Activated CD4-positive, alpha-beta T cell treated with anti-CD3 and anti-CD28 coated beads for 36 hours (primary cell): ENCODE data around the gene SFMBT2. TPM values are rescaled to one million over a fixed set of nuclear protein-coding genes. Genes with fewer than 3 reads are reported as not detected.

Experiments used
- ATAC-seq: fragments of 200-7000 bp; cut with Tn5 transposase; one replicate; pipeline ENCODE4 v1.10.0; 2021; ENCODE audit warnings: mild to moderate bottlenecking, moderate library complexity
- CTCF ChIA-PET: fragments of 350-600 bp; sonication (Branson Sonifier 250); formaldehyde crosslinking; loops from one replicate; lab custom pipeline; 2021; ENCODE audit warnings: antibody characterized with exemption; lab: Charles Lee
- POLR2A ChIA-PET: fragments of 350-600 bp; sonication (Branson Sonifier 250); formaldehyde crosslinking; loops from one replicate; lab custom pipeline; 2021; ENCODE audit warnings: antibody characterized with exemption, inconsistent platforms; lab: Charles Lee
- DNase-seq: peaks from one replicate; pipeline ENCODE4 v3.0.0-alpha.2; 2020
- H3K27ac Mint-ChIP-seq: one replicate; pipeline ENCODE4 v1.8.0; 2021; ENCODE audit warnings: mixed read lengths
- H3K27me3 Mint-ChIP-seq: one replicate; pipeline ENCODE4 v1.8.0; 2021; ENCODE audit warnings: mixed read lengths
- H3K36me3 Mint-ChIP-seq: one replicate; pipeline ENCODE4 v1.8.0; 2021; ENCODE audit warnings: low read depth, mixed read lengths
- H3K4me1 Mint-ChIP-seq: one replicate; pipeline ENCODE4 v1.8.0; 2021; ENCODE audit warnings: mixed read lengths
- H3K4me3 Mint-ChIP-seq: one replicate; pipeline ENCODE4 v1.8.0; 2021; ENCODE audit warnings: mild to moderate bottlenecking, moderate library complexity, mixed read lengths
- H3K9me3 Mint-ChIP-seq: one replicate; pipeline ENCODE4 v1.8.0; 2021; ENCODE audit warnings: low read depth, mixed read lengths
- intact Hi-C, 2 experiments: fragments of 100-400 bp; cut with DNase I in 1 of 2; cut with micrococcal nuclease in 1 of 2; formaldehyde crosslinking; loops; one replicate each; pipeline versions ENCODE4 v1.14.2 to v1.15.1; 2022 to 2024; cut with DNase I, micrococcal nuclease
- total RNA-seq, 2 experiments: library from RNA; stranded (reverse); gene quantifications; one replicate each; pipeline ENCODE4 v1.2.3, GENCODE V29; 2021

Gene SFMBT2
- total RNA-seq = 10 to 100 TPM; 17.6 to 18.0 TPM

DNA sequence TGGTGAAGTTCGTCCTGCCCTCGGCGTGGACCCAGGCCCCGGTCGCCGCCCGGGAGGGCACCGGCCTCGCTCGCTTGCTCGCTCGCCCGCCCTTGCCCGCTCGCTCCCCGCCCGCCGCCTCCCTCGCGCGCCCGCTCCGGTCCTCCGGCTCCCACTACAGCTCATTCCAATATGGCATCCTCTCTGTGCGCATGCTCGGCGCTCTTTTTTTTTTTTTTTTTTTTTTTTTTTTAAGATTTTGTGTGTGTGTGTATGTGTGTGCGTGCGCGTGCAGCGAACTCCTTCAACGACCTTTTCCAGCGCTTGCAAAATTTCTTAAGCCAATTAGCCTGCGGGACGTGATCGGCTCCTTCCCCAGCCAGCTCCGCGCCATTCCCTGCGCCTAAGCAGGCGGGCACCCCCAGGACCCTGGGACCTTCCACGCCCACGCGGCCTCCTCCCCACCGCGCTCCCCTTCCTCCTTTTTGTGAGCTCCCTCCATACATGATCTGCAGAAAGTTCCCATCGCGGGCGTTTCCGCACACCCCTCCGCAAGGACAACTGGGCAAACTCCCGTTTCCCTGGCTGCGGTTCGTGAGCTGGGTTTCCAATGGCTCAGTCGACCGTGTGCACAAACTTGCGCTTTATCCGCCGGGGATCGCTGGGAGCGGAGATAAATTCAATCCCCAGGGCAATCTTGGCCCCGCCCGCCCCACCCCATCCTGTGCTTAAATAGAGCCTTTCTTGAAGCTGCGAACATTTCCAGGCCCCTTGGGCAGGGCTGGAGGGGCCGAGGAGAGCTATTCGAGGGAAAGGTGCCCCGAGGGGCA is at the start of gene SFMBT2:
TSS of gene SFMBT2 (minus strand) at position 173 of the 809 bp plus-strand sequence. CDS start 29,136 bp downstream, outside the sequence.
- Mint-ChIP-seq H3K4me1 (peaks cover 40% of the 10 kb centered on the region), H3K27me3 (peaks cover 10% of the 10 kb centered on the region), H3K4me3 (peak within 1 kb of the TSS; percentile 94), H3K9me3 (no peaks in the 10 kb centered on the region), H3K27ac (peak within 1 kb of the TSS; percentile 93), H3K36me3 (peaks cover 5% of the 10 kb centered on the region)
- CTCF ChIA-PET = interaction anchor here (0.5 to 2.5 kb wide), 10 partner anchors 13 to 493 kb away, joined by 3 to 9 read pairs (median 4); no protein-coding TSS in a partner anchor
- intact Hi-C loops = loop anchor here in 1 of 2 experiments (5.0 kb wide), 1 partner anchor 994 kb away; no protein-coding TSS in a partner anchor
- ATAC-seq (peak; percentile 42), DNase-seq (peak; percentile 80)
- POLR2A ChIA-PET = interaction anchor here (0.6 to 1.4 kb wide), 5 partner anchors 49 to 481 kb away, joined by 3 to 5 read pairs (median 4); no protein-coding TSS in a partner anchor

DNA sequence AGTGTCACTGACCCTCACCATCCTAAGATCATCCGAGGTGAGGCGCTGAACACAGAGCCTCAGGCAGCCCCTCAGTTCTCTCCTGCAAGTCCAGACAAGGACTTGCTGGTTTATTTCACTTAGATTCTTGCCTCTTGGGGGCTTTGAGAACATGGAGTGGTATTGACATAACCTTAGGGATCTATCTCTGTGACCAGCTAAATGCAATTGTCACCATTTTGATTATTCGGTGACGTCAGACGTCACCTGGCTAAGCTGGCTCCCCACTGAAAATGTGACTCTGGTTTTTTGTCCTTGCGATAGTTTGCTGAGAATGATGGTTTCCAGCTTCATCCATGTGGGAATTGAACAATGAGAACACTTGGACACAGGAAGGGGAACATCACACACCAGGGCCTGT is 49.2 kb upstream of the SFMBT2 start:
- intact Hi-C loops = no loop called here
- ATAC-seq (no peak), DNase-seq (no peak)
- H3K9me3 Mint-ChIP-seq = no peaks in the 10 kb centered on the region
- H3K4me1 Mint-ChIP-seq = no peaks in the 10 kb centered on the region
- no peaks in the 10 kb centered on the region for H3K36me3 Mint-ChIP-seq
- no peak overlapping the region for H3K27ac Mint-ChIP-seq
- H3K4me3 Mint-ChIP-seq = no peak overlapping the region
- no peaks in the 10 kb centered on the region for H3K27me3 Mint-ChIP-seq
- ChIA-PET CTCF (no interaction called here), POLR2A (no interaction called here)

DNA sequence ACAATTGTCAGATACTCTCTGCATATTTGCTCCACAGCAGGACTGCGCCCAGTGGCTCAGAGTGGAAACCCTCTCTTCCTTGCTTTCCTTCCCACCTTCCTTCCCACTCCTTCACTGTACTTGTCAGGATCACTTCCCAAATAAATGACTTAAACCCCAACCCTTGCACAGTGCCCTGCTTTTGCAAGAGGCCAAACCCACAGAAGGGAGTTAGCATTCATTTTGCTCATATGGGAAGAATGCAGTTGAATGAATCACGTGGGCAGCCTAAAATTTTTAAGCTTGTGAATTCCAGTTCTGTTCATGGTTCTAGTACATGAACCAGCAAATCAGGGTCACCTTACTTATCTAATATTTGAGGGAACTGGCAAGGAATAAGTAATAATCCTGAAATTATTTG is 47.7 kb upstream of the SFMBT2 start:
- H3K9me3 Mint-ChIP-seq = no peaks in the 10 kb centered on the region
- H3K27ac Mint-ChIP-seq = no peak overlapping the region
- no peaks in the 10 kb centered on the region for H3K27me3 Mint-ChIP-seq
- H3K4me1 Mint-ChIP-seq = no peaks in the 10 kb centered on the region
- ATAC-seq = no peak
- no peak overlapping the region for H3K4me3 Mint-ChIP-seq
- POLR2A ChIA-PET = no interaction called here
- H3K36me3 Mint-ChIP-seq = no peaks in the 10 kb centered on the region
- no peak for DNase-seq
- intact Hi-C loops = no loop called here
- CTCF ChIA-PET = interaction anchor here (0.5 to 1.1 kb wide), 2 partner anchors 14 to 330 kb away, joined by 3 to 4 read pairs; partner anchors contain the start of gene ATP5F1C

DNA sequence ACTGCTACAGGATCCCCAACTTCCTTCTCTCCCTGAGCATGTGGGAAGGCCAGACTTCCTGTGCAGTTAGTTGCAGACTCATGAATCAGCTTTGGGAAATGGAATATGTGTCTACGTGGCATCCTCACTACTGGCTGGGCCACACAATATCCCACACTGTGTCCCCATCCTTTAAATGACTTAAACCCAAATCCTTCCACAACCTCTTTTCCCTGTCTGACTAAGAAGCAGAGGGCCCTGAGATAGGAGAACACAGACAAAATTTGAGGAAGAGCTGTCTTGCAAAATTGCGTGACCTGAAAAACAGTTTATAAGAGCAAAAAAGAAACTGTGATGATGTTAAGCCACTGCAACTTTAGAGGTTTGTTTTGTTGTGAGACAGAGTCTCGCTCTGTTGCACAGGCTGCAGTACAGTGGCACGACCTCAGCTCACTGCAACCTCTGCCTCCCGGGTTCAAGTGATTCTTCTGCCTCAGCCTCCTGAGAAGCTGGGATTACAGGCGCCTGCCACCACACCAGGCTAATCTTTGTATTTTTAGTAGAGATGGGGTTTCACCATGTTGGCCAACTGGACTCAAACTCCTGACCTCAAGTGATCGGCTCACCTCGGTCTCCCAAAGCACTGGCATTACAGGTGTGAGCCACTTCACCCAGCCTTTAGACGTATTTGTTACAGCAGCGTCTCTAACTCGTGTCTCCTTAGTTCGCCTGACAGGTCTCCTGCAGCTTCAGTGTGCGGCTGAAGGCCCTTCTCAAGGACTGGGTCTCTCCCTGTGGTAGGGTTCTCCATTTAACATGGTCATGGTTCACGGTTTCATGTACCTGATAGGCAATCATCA is 46.9 kb upstream of the SFMBT2 start:
- ATAC-seq (no peak), DNase-seq (no peak)
- no peak overlapping the region for H3K27ac Mint-ChIP-seq
- H3K4me3 Mint-ChIP-seq = no peak overlapping the region
- POLR2A ChIA-PET = no interaction called here
- no peaks in the 10 kb centered on the region for H3K36me3 Mint-ChIP-seq
- no peaks in the 10 kb centered on the region for H3K4me1 Mint-ChIP-seq
- no peaks in the 10 kb centered on the region for H3K27me3 Mint-ChIP-seq
- intact Hi-C loops = no loop called here
- H3K9me3 Mint-ChIP-seq = no peaks in the 10 kb centered on the region
- CTCF ChIA-PET = no interaction called here

DNA sequence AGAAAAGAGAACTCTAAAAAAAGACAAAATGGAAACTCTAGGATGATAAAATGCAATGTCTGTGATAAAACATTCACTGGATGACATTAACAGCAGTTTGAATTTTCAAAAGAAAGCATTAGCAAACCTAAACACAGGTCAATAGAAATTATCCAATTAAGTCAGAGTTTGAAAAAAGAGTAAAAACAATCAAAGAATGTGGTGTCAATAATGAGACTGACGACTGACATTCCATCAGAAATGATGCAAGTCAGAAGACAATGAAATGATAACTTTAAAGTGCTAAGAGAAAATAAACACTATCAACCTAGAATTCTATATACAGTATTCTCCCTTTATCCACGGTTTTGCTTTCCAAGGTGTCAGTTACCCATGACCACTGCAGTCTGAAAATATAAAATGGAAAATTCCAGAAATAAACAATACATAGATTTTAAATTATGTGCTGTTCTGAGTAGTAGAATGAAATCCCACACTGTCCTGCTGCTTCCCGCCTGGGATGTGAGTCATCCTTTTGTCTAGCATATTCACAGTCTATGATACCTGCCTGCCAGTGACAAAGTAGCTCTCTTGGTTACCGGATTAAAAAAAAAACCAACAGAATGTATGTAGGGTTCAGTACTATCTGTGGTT is 38.3 kb upstream of the SFMBT2 start:
- CTCF ChIA-PET = no interaction called here
- Mint-ChIP-seq H3K4me3 (no peak overlapping the region), H3K4me1 (no peaks in the 10 kb centered on the region), H3K27ac (no peak overlapping the region), H3K9me3 (peaks cover 16% of the 10 kb centered on the region), H3K27me3 (peaks cover 2% of the 10 kb centered on the region), H3K36me3 (peaks cover 3% of the 10 kb centered on the region)
- ATAC-seq (no peak), DNase-seq (no peak)
- intact Hi-C loops = no loop called here
- POLR2A ChIA-PET = interaction anchor here (0.7 kb wide), 1 partner anchor 21 kb away, joined by 3 read pairs; no protein-coding TSS in a partner anchor

DNA sequence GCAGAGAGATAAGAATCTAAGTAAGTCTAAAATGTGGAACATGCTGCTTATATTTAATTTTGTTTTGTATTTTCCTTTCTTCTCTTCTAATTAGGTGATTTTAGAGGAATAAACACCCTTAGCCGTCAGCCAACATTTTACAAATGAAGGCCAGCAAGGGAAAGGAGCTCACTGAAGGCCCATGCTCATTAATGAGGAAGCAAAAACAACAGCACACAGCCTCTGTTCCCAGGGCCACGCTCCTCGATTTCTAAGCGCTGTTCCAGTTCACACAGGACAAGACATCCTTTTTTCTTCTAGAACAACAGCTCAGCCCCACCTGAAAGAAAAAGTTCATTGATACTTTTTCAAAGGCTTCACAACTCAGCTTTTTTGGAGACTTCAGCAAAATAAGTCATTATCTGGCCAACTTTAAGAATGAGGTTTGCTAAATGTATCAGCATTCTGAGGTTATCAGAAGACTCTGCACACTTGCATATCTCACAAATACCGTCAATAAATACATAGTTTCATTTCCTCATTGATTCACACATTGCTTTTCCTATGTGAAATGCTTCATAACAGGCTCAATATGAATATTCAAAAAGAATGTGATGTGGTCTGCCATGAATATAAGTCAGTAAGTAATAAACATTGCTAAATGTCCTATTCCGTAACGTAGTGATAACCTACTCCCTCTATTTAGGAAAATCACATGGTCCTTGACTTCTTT is 34.8 kb upstream of the SFMBT2 start:
- H3K36me3 Mint-ChIP-seq = peaks cover 3% of the 10 kb centered on the region
- no peak for DNase-seq
- peaks cover 16% of the 10 kb centered on the region for H3K9me3 Mint-ChIP-seq
- intact Hi-C loops = no loop called here
- ChIA-PET POLR2A (interaction anchor here (0.6 kb wide), 1 partner anchor 178 kb away, joined by 3 read pairs; no protein-coding TSS in a partner anchor), CTCF (interaction anchor here (1.6 kb wide), 1 partner anchor 10 kb away, joined by 4 read pairs; no protein-coding TSS in a partner anchor)
- H3K27me3 Mint-ChIP-seq = peaks cover 2% of the 10 kb centered on the region
- H3K4me1 Mint-ChIP-seq = no peaks in the 10 kb centered on the region
- no peak for ATAC-seq
- no peak overlapping the region for H3K4me3 Mint-ChIP-seq
- H3K27ac Mint-ChIP-seq = no peak overlapping the region

DNA sequence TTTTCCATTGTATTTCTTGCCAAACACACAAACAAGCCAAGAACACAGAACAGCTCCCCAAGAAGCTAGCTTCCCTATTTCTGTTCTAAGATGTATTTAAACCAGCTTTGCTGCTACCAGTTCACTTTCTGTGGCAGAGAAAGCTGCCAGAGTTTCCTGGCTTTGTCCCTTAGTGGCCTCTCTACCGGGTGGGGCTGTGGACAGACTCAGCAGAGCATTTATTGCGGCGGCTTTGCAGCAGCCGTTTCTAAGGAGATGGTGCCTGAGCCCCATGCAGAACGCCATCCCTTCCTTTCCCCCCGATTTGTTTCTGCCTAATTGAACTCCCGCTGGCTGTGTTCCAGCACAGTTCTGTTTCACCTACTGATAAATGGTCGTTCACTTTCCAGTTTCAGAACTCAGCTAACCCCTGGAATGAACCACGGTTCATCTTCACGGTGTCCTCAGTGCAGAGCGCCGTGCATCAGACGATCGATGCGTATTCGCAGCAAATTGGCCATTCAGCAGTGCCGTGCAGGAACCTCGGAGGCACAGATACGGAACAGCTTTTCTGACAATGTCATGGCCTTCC is 33.8 kb upstream of the SFMBT2 start:
- ChIA-PET POLR2A (no interaction called here), CTCF (interaction anchor here (0.9 to 1.6 kb wide), 2 partner anchors 11 to 15 kb away, joined by 4 read pairs; no protein-coding TSS in a partner anchor)
- Mint-ChIP-seq H3K27me3 (peaks cover 2% of the 10 kb centered on the region), H3K4me3 (no peak overlapping the region), H3K36me3 (peaks cover 3% of the 10 kb centered on the region), H3K4me1 (no peaks in the 10 kb centered on the region), H3K9me3 (peaks cover 16% of the 10 kb centered on the region), H3K27ac (no peak overlapping the region)
- intact Hi-C loops = no loop called here
- DNase-seq (no peak), ATAC-seq (no peak)

DNA sequence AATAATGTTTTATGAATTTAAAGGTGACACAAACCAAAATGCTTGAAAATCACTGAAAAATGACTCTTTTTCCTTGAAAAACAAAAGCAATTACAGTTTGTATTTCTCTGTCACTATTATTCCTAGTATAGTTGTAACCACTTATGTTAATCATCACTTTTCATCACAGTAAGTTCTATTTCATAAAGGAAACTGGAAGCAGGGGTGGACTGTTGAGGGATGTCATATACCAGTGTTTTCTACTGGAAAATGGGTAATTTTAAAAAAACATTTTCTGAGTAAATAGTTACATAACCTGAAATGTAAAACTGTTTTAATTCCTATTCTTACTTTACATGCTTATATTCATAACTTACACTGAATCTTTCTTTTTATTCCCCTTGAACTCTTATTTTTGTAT is 32.2 kb upstream of the SFMBT2 start:
- H3K4me3 Mint-ChIP-seq = no peak overlapping the region
- intact Hi-C loops = no loop called here
- no peak overlapping the region for H3K27ac Mint-ChIP-seq
- H3K27me3 Mint-ChIP-seq = peaks cover 2% of the 10 kb centered on the region
- peaks cover 1% of the 10 kb centered on the region for H3K9me3 Mint-ChIP-seq
- ChIA-PET CTCF (no interaction called here), POLR2A (no interaction called here)
- ATAC-seq (no peak), DNase-seq (no peak)
- H3K36me3 Mint-ChIP-seq = no peaks in the 10 kb centered on the region
- no peaks in the 10 kb centered on the region for H3K4me1 Mint-ChIP-seq

DNA sequence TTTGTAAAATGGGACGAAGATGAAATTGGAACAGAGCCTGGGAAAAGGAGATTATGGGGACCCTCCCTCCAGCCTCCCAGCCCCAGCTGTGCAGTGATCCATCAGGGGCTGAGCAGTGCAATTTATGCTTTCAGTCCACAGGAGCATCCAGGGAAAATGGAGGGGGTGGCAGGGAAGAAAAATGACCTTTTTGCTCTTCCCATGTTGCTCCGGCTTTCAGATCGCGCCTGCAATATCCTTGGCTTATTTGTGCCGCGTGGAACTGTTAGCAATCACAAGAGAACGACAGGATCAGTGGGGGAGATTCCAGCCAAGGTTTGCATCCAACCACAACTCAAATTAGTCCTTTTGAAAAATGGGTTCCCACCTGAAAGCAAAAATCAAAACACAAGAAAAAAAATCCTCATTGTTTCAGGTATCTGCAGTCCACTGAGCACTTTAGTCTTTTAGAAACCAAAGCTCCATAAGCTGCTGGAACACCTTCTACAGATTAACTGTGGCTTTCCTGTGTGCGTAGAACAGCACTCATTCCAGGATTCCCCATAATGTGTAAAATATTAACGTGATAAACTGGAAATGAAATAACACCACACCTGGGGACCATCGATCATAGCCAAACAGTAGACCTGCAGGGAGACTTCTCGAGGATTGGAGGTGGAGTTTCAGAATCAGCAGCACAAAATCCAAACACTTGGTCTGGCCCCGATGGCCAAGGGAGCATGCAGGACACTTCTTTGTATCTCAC is 30.7 kb upstream of the SFMBT2 start:
- intact Hi-C loops = no loop called here
- no peak for ATAC-seq
- Mint-ChIP-seq H3K36me3 (no peaks in the 10 kb centered on the region), H3K9me3 (no peaks in the 10 kb centered on the region), H3K4me1 (peaks cover 5% of the 10 kb centered on the region), H3K4me3 (no peak overlapping the region), H3K27ac (no peak overlapping the region), H3K27me3 (peaks cover 2% of the 10 kb centered on the region)
- DNase-seq = no peak
- ChIA-PET POLR2A (no interaction called here), CTCF (no interaction called here)

DNA sequence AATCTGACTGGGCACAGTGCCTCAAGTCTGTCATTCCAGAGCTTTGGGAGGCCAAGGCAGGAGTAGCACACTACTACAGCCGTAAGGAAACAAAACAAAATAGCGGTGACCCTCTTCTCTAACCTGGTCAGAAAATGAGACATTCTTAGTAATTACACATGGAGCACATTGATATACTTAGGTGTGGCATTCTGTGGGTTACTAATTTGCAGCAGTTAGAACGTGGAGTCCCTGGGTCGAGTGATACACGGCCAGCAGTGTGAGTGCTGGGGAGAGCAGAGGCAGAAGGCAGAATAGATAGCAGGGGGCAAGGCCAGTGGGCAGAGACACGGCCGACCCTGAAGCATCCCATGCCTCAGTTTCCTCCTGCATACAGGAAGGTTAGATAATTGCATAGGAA is 28.9 kb upstream of the SFMBT2 start:
- ChIA-PET POLR2A (no interaction called here), CTCF (no interaction called here)
- H3K27me3 Mint-ChIP-seq = peaks cover under 1% of the 10 kb centered on the region
- no peaks in the 10 kb centered on the region for H3K9me3 Mint-ChIP-seq
- no peaks in the 10 kb centered on the region for H3K36me3 Mint-ChIP-seq
- peaks cover 9% of the 10 kb centered on the region for H3K4me1 Mint-ChIP-seq
- intact Hi-C loops = no loop called here
- no peak overlapping the region for H3K27ac Mint-ChIP-seq
- no peak for DNase-seq
- no peak overlapping the region for H3K4me3 Mint-ChIP-seq
- ATAC-seq = no peak
